Measurements from ENCODE around the gene MFSD6.
"Not testable (repeated sequence)": the region's sequence is repeated elsewhere in the genome, so short reads cannot be mapped to it uniquely, and the experiment has no call there.

MFSD6 gene

DNA sequence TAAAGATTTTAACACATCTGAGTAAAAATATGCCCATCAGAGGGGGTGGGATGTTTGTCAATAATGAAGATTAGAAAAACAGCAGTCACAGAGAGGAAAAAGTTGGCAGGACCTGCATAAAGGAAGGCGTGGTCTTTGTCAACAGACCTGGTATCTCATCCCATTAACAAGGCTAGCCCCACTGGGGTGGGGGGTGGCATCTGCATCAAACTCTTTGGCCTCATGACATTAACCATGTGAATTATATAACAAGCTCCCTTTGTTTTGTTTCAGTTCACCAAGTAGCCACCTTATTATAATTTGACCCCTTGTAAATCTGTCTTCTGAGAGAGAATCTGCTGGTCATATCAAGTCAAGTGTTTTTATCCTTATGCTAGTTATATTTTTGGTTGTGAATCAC, 97.5 kb downstream of the MFSD6 start:
- in situ Hi-C loops (cut with MboI; ENCODE audit: low sequenced_read_pairs, unreplicated experiment) = loop anchor here (10.0 kb wide), 1 partner anchor 121 kb away; no protein-coding TSS in a partner anchor
- no peak for TF ChIP-seq CTCF (IDR thresholded peaks at IDR 0.05; ENCODE audit: borderline replicate concordance, control extremely low read depth, extremely low read depth, insufficient read depth, missing control alignments)

DNA sequence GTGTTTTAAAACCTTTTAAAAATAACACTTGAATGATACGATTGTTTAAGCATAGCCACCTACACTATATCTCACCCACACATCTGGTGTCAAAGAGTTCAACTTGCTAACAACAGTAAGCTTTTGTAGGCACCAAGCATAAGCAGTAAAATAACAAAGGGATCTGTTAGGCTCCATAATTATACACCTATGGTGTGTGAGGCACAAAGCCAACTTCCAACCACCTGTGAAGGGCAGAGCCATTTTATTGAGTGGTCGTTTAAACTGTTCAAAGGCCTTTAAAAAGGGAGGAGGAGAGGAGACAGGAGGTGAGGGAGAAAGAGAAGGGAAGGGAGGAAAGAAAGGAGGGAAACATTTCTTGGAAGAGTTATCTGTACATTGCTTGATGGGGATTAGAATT, 98.5 kb downstream of the MFSD6 start:
- in situ Hi-C loops (cut with MboI; ENCODE audit: low sequenced_read_pairs, unreplicated experiment) = loop anchor here (10.0 kb wide), 1 partner anchor 122 kb away; no protein-coding TSS in a partner anchor
- no peak for DNase-seq (ENCODE audit: low spot score)
- no peak for TF ChIP-seq CTCF (IDR thresholded peaks at IDR 0.05; ENCODE audit: borderline replicate concordance, control extremely low read depth, extremely low read depth, insufficient read depth, missing control alignments)

More for the DNA sequence above, 97.5 kb downstream of the MFSD6 start:
- no peak for DNase-seq (ENCODE audit: low spot score)

- in situ Hi-C loops (cut with MboI; ENCODE audit: low sequenced_read_pairs, unreplicated experiment) = loop anchor here (10.0 kb wide), 1 partner anchor 122 kb away; no protein-coding TSS in a partner anchor
- no peak for DNase-seq (ENCODE audit: low spot score)
- TF ChIP-seq CTCF (IDR thresholded peaks at IDR 0.05; ENCODE audit: borderline replicate concordance, control extremely low read depth, extremely low read depth, insufficient read depth, missing control alignments) = no peak
Measured at GRCh38 chr2:190507135-190507534, 99.0 kb downstream of the MFSD6 start.

DNA sequence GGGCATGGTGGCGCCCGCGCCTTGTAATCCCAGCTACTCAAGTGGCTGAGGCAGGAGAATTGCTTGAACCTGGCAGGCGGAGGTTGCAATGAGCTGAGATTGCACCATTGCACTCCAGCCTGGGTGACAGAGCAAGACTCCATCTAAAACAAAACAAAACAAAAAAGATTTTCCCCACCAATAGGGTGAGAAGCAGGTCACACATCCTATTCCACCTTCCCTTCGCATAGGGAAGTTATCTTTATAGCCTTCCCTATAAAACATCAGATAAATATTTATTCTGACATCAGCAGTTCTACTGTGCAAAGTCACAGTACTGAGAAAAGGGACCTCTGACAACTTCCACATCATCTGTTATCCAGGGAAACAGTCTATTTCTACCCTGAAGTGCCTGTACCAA, 101.7 kb downstream of the MFSD6 start:
- in situ Hi-C loops (cut with MboI; ENCODE audit: low sequenced_read_pairs, unreplicated experiment) = loop anchor here (10.0 kb wide), 1 partner anchor 125 kb away; no protein-coding TSS in a partner anchor
- not testable (repeated sequence) for DNase-seq (ENCODE audit: low spot score)

DNA sequence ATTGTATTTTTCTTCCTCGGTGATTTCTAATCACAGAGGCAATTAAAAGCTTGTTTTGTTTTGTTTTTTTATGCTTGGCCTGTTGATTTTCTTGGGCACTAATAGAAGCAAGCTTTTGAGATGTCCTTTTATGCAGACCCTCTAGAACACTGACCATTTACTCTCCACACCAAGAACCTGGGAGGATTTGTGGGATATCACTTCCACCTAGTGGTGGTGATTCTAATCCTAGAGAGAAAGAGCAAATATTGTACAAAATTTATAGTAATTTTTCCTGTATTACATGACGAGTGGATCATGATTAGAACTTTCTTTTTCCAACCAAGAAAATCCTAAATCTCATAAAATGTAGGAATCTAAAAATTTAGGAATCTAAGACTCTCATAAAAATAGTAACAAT, 102.9 kb downstream of the MFSD6 start:
- in situ Hi-C loops (cut with MboI; ENCODE audit: low sequenced_read_pairs, unreplicated experiment) = no loop called here
- no peak for DNase-seq (ENCODE audit: low spot score)
- peak; percentile 21 for TF ChIP-seq CTCF (IDR thresholded peaks at IDR 0.05; ENCODE audit: borderline replicate concordance, control extremely low read depth, extremely low read depth, insufficient read depth, missing control alignments)

GRCh38 chr2:190512539-190513095, 104.5 kb downstream of the MFSD6 start:
- DNase-seq (ENCODE audit: low spot score) = no peak
- no peak for TF ChIP-seq CTCF (IDR thresholded peaks at IDR 0.05; ENCODE audit: borderline replicate concordance, control extremely low read depth, extremely low read depth, insufficient read depth, missing control alignments)
- in situ Hi-C loops (cut with MboI; ENCODE audit: low sequenced_read_pairs, unreplicated experiment) = no loop called here

DNA sequence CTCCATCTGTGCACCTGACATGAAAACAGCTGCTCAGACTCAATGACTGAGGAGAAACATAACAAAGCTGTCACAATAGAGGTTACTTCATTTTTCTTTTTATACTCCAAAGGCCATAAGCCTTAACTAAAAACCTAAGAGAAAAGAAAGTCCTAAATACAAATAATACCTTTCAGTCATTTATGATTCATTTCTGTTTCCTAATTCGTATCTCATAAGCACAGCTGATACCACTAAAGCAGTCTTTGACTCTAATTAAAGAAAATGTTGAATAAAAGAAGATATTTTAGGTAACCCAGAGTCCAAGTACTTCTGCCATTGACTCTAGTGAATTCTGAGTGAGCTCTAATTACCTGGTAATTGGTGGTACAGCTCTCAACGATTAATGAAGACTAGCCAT, 105.7 kb downstream of the MFSD6 start:
- no peak for DNase-seq (ENCODE audit: low spot score)
- in situ Hi-C loops (cut with MboI; ENCODE audit: low sequenced_read_pairs, unreplicated experiment) = no loop called here
- TF ChIP-seq CTCF (IDR thresholded peaks at IDR 0.05; ENCODE audit: borderline replicate concordance, control extremely low read depth, extremely low read depth, insufficient read depth, missing control alignments) = no peak
